DOHH2 (cell line): Measurements from ENCODE around the gene TPCN2.

Experiments
- H3F3A ChIP-seq: fragments of 200-600 bp; sonication (generic), shearing (Covaris generic); 2 replicates; pipeline ENCODE4 v1.6.0; 2016; ENCODE audit warnings: antibody characterized with exemption, mild to moderate bottlenecking; ENCODE audit not compliant: control insufficient read depth, insufficient read depth
- H3K27ac ChIP-seq: fragments of 200-600 bp; sonication (generic); 2 replicates; pipeline ENCODE4 v1.5.1; 2014; ENCODE audit warnings: low read depth, mild to moderate bottlenecking, low read length, moderate library complexity
- H3K27me3 ChIP-seq: fragments of 200-600 bp; sonication (generic); 2 replicates; pipeline ENCODE4 v1.6.1; 2014; ENCODE audit warnings: mild to moderate bottlenecking, low read length, mixed read lengths; ENCODE audit not compliant: control insufficient read depth
- H3K36me3 ChIP-seq: fragments of 200-600 bp; sonication (generic); 2 replicates; pipeline ENCODE4 v1.6.1; 2014; ENCODE audit warnings: mild to moderate bottlenecking, low read length, moderate library complexity, mixed read lengths; ENCODE audit not compliant: control insufficient read depth
- H3K4me1 ChIP-seq: fragments of 200-600 bp; sonication (generic); 2 replicates; pipeline ENCODE4 v1.6.1; 2014; ENCODE audit warnings: mild to moderate bottlenecking, low read length, mixed read lengths; ENCODE audit not compliant: control insufficient read depth
- H3K4me2 ChIP-seq: fragments of 200-600 bp; sonication (generic); 2 replicates; pipeline ENCODE4 v1.6.0; 2014; ENCODE audit warnings: mild to moderate bottlenecking, low read length, moderate library complexity
- H3K4me3 ChIP-seq: fragments of 200-600 bp; sonication (generic); 2 replicates; pipeline ENCODE4 v1.5.1; 2014; ENCODE audit warnings: mild to moderate bottlenecking, low read length, mixed read lengths
- H3K79me2 ChIP-seq: fragments of 200-600 bp; sonication (generic); 2 replicates; pipeline ENCODE4 v1.6.1; 2014; ENCODE audit warnings: mild to moderate bottlenecking, low read length, mixed read lengths; ENCODE audit not compliant: control insufficient read depth
- H3K9me2 ChIP-seq: fragments of 200-600 bp; sonication (generic); replicated peaks from 2 replicates; pipeline ENCODE4 v1.6.1; 2014; ENCODE audit warnings: mild to moderate bottlenecking, low read length, mixed read lengths; ENCODE audit not compliant: control insufficient read depth
- H3K9me3 ChIP-seq: fragments of 200-600 bp; sonication (generic); 2 replicates; pipeline ENCODE4 v1.6.1; 2014; ENCODE audit warnings: antibody characterized with exemption, low read length, mixed read lengths; ENCODE audit not compliant: control insufficient read depth, insufficient read depth
- H4K20me1 ChIP-seq: fragments of 200-600 bp; sonication (generic); 2 replicates; pipeline ENCODE4 v1.6.0; 2014; ENCODE audit warnings: low read depth, mild to moderate bottlenecking, antibody characterized with exemption, low read length, moderate library complexity; ENCODE audit not compliant: control insufficient read depth, insufficient read depth
- CTCF ChIP-seq: fragments of 200-600 bp; sonication (generic); IDR thresholded peaks from one replicate; pipeline ENCODE4 v1.5.1; 2014; ENCODE audit warnings: antibody characterized with exemption, mild to moderate bottlenecking, low read depth, low read length; ENCODE audit not compliant: poor library complexity, severe bottlenecking
- EZH2phosphoT487 ChIP-seq: fragments of 200-600 bp; sonication (generic); IDR thresholded peaks from 2 replicates; pipeline ENCODE4 v1.6.1; 2017; ENCODE audit warnings: borderline replicate concordance, mild to moderate bottlenecking, antibody characterized with exemption, low read length, moderate library complexity, mixed read lengths

Gene TPCN2

GRCh38 chr11:69121021-69121420 lies 72.3 kb downstream of the TPCN2 start:
- Histone ChIP-seq H3F3A (no peaks in the 10 kb centered on the region), H3K4me2 (no peak overlapping the region), H3K4me3 (no peak overlapping the region), H3K27ac (no peak overlapping the region), H3K9me3 (no peaks in the 10 kb centered on the region), H3K36me3 (no peaks in the 10 kb centered on the region), H3K27me3 (peaks cover 5% of the 10 kb centered on the region; the same call in 1 of the 2 replicates), H3K4me1 (no peaks in the 10 kb centered on the region), H3K79me2 (no peaks in the 10 kb centered on the region), H3K9me2 (no peaks in the 10 kb centered on the region), H4K20me1 (no peaks in the 10 kb centered on the region)
- TF ChIP-seq CTCF (no peak), EZH2phosphoT487 (no peak)

- Histone ChIP-seq H3K27me3 (peaks cover 5% of the 10 kb centered on the region; the same call in 1 of the 2 replicates), H3K79me2 (no peaks in the 10 kb centered on the region), H3K4me2 (no peak overlapping the region), H3K4me1 (no peaks in the 10 kb centered on the region), H3K27ac (no peak overlapping the region), H4K20me1 (no peaks in the 10 kb centered on the region), H3K9me3 (no peaks in the 10 kb centered on the region), H3K36me3 (no peaks in the 10 kb centered on the region), H3K4me3 (no peak overlapping the region), H3K9me2 (no peaks in the 10 kb centered on the region), H3F3A (no peaks in the 10 kb centered on the region)
- TF ChIP-seq CTCF (no peak), EZH2phosphoT487 (no peak)
These were observed 73.0 kb downstream of the TPCN2 start for GRCh38 chr11:69121621-69122325.

GRCh38 chr11:69122326-69122629 lies 73.5 kb downstream of the TPCN2 start:
- H4K20me1 ChIP-seq, result no peaks in the 10 kb centered on the region
- H3K36me3 ChIP-seq, result no peaks in the 10 kb centered on the region
- TF ChIP-seq CTCF (no peak), EZH2phosphoT487 (no peak)
- H3K79me2 ChIP-seq, result no peaks in the 10 kb centered on the region
- H3K4me3 ChIP-seq, result no peak overlapping the region
- no peaks in the 10 kb centered on the region for H3K9me3 ChIP-seq
- peaks cover 5% of the 10 kb centered on the region; the same call in 1 of the 2 replicates for H3K27me3 ChIP-seq
- H3K27ac ChIP-seq, result no peak overlapping the region
- H3K9me2 ChIP-seq, result no peaks in the 10 kb centered on the region
- H3F3A ChIP-seq, result no peaks in the 10 kb centered on the region
- H3K4me1 ChIP-seq, result no peaks in the 10 kb centered on the region
- no peak overlapping the region for H3K4me2 ChIP-seq
